Stimulated activated CD8-positive, alpha-beta memory T cell treated with anti-CD3 and anti-CD28 coated beads, Interleukin-15, amount 100 ng/mL, for 24 hours (primary cell): ENCODE results near the gene MTPN.

Experiments
- DNase-seq: peaks from one replicate; pipeline ENCODE4 v3.0.0-alpha.2; 2020; ENCODE audit warnings: low read depth

The MTPN gene

GRCh38 chr7:135924302-135924701, 52.9 kb downstream of the MTPN start:
- no peak for DNase-seq

- DNase-seq, result no peak
These were observed 54.9 kb downstream of the MTPN start for GRCh38 chr7:135922263-135922662.

- no peak for DNase-seq
These were observed 56.7 kb downstream of the MTPN start for GRCh38 chr7:135920478-135920877.

GRCh38 chr7:135919071-135919841, 57.9 kb downstream of the MTPN start:
- no peak for DNase-seq

- no peak for DNase-seq
These were observed 59.0 kb downstream of the MTPN start for GRCh38 chr7:135918134-135918533.

GRCh38 chr7:135917721-135918120, 59.4 kb downstream of the MTPN start:
- no peak for DNase-seq

GRCh38 chr7:135914346-135914745, 62.8 kb downstream of the MTPN start:
- no peak for DNase-seq

GRCh38 chr7:135913404-135913803, 63.8 kb downstream of the MTPN start:
- DNase-seq, result no peak

- no peak for DNase-seq
These were observed 66.1 kb downstream of the MTPN start for GRCh38 chr7:135911099-135911498.

- no peak for DNase-seq
These were observed 66.6 kb downstream of the MTPN start for GRCh38 chr7:135910393-135911036.

GRCh38 chr7:135905858-135906257, 71.3 kb downstream of the MTPN start:
- no peak for DNase-seq

GRCh38 chr7:135905355-135905754, 71.8 kb downstream of the MTPN start:
- no peak for DNase-seq

- DNase-seq, result no peak
These were observed 72.9 kb downstream of the MTPN start for GRCh38 chr7:135904282-135904681.

- DNase-seq, result no peak
These were observed 75.3 kb downstream of the MTPN start for GRCh38 chr7:135901585-135902540.

- no peak for DNase-seq
These were observed 77.1 kb downstream of the MTPN start for GRCh38 chr7:135900065-135900546.

GRCh38 chr7:135899458-135900064, 77.6 kb downstream of the MTPN start:
- no peak for DNase-seq

GRCh38 chr7:135898226-135898625, 78.9 kb downstream of the MTPN start:
- DNase-seq, result no peak

- DNase-seq, result no peak
These were observed 82.3 kb downstream of the MTPN start for GRCh38 chr7:135894816-135895215.

GRCh38 chr7:135889823-135890222, 87.3 kb downstream of the MTPN start:
- no peak for DNase-seq

- DNase-seq, result no peak
These were observed 88.4 kb downstream of the MTPN start for GRCh38 chr7:135888740-135889139.

GRCh38 chr7:135886345-135887132, 90.6 kb downstream of the MTPN start:
- no peak for DNase-seq
